Measurements from ENCODE around the gene DNAJC5G. TPM values are rescaled to one million over a fixed set of nuclear protein-coding genes. Genes with fewer than 3 reads are reported as not detected.

Gene DNAJC5G
- total and polyA plus RNA-seq, 8 donors = 0.06 to 0.34 TPM; not detected in 6

DNA sequence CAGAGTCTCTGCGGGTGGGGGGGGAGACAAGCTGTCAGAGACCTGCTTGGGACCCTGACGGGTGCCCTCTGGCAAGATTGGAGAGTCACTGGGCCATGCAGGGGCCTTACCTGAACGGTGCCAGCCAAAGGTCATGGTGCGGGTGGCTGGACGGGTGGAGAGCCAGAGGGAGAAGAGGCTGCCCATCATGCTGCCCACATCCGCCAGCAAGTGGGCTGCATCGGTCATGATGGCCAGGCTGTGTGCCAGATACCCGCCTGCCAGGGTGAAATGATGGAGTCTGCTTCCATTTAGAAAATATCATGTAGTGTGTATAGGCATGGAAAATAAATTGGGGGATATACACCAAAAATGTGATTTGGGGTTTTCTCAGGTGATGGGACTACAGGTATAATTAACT, 17.2 kb upstream of the DNAJC5G start:
- Histone ChIP-seq H3K4me1 (no peaks in the 10 kb centered on the region), H3K27ac (no peak overlapping the region), H3K4me3 (no peak overlapping the region), H3K9me3 (no peaks in the 10 kb centered on the region), H3K36me3 (no peaks in the 10 kb centered on the region), H3K27me3 (peaks cover 0 to 13% (median 0%) of the 10 kb centered on the region in 4 donors)
- intact Hi-C loops (cut with DNase I) = no loop called here
- DNase-seq = no peak
- no peak for ATAC-seq
- TF ChIP-seq CTCF (IDR thresholded peaks at IDR 0.05) = no peak
- 72 to 77% methylated on average over 7 to 8 of the region's 8 CpGs for WGBS, 2 donors
- FAIRE-seq = no peak

GRCh38 chr2:27261241-27261925, 13.8 kb upstream of the DNAJC5G start:
- H3K36me3 ChIP-seq = no peaks in the 10 kb centered on the region
- H3K9me3 ChIP-seq = no peaks in the 10 kb centered on the region
- DNase-seq = no peak
- no peak for FAIRE-seq
- ATAC-seq = no peak
- peaks cover 0 to 6% (median 4%) of the 10 kb centered on the region in 3 donors for H3K4me1 ChIP-seq
- intact Hi-C loops (cut with DNase I) = no loop called here
- no peak overlapping the region for H3K27ac ChIP-seq
- H3K27me3 ChIP-seq = peaks cover 0 to 20% (median 0%) of the 10 kb centered on the region in 4 donors
- H3K4me3 ChIP-seq = no peak overlapping the region
- TF ChIP-seq CTCF (IDR thresholded peaks at IDR 0.05) = no peak
- WGBS, 2 donors = 59 to 66% methylated on average over 11 of the region's 11 CpGs

GRCh38 chr2:27261926-27262298, 13.3 kb upstream of the DNAJC5G start:
- Histone ChIP-seq H3K27me3 (peaks cover 0 to 20% (median 0%) of the 10 kb centered on the region in 4 donors), H3K9me3 (no peaks in the 10 kb centered on the region), H3K36me3 (no peaks in the 10 kb centered on the region), H3K4me3 (peak overlapping the region in 2 of 4 donors; percentile 39 to 59), H3K27ac (no peak overlapping the region), H3K4me1 (peaks cover 0 to 6% (median 4%) of the 10 kb centered on the region in 3 donors)
- no peak for TF ChIP-seq CTCF (IDR thresholded peaks at IDR 0.05)
- DNase-seq (peak in 1 of 6 donors; percentile 56), ATAC-seq (no peak), FAIRE-seq (no peak)
- WGBS, 2 donors = 9% methylated on average over 10 to 40 of the region's 40 CpGs
- intact Hi-C loops (cut with DNase I) = no loop called here

- H3K27ac ChIP-seq = no peak within 1 kb of the TSS
- DNase-seq = peak; percentile 40 to 78 (median 68)
- FAIRE-seq = no peak
- H3K4me1 ChIP-seq = peaks cover 0 to 6% (median 4%) of the 10 kb centered on the region in 3 donors
- peak within 1 kb of the TSS; percentile 18 to 59 (median 37) for H3K4me3 ChIP-seq
- H3K27me3 ChIP-seq = peaks cover 0 to 20% (median 0%) of the 10 kb centered on the region in 4 donors
- H3K9me3 ChIP-seq = no peaks in the 10 kb centered on the region
- no peak for TF ChIP-seq CTCF (IDR thresholded peaks at IDR 0.05)
- WGBS, 2 donors = 1% methylated on average over 43 to 96 of the region's 96 CpGs
- intact Hi-C loops (cut with DNase I) = no loop called here
- H3K36me3 ChIP-seq = no peaks in the 10 kb centered on the region
- ATAC-seq = peak; percentile 70 to 85 (median 78)
Measured at GRCh38 chr2:27262379-27263286, 12.6 kb upstream of the DNAJC5G start, which contains the start of gene SLC30A3. Gene SLC30A3 (minus strand): TSS chr2:27263047. CDS start chr2:27262906, 141 bp downstream.

Measured in pancreas (tissue), 10 donors.